H9 (cell line): ENCODE results near the gene KCTD2. TPM values are rescaled to one million over a fixed set of nuclear protein-coding genes. Genes with fewer than 3 reads are reported as not detected.

Source experiments
- DNase-seq: peaks from one replicate; pipeline ENCODE4 v3.0.0-alpha.2; 2017
- H2AFZ ChIP-seq: one replicate; pipeline ENCODE4 v1.6.1; 2013; ENCODE audit warnings: mild to moderate bottlenecking, low read length, control low read depth, moderate library complexity
- H2AK5ac ChIP-seq: 2 replicates; pipeline ENCODE4 v1.6.1; 2013; ENCODE audit warnings: low read length, control low read depth, mixed read lengths; ENCODE audit not compliant: insufficient read length
- H2BK120ac ChIP-seq: one replicate; pipeline ENCODE4 v1.6.1; 2013; ENCODE audit warnings: low read depth, mild to moderate bottlenecking, low read length, control low read depth, inconsistent platforms; ENCODE audit not compliant: poor library complexity, severe bottlenecking
- H2BK12ac ChIP-seq: 2 replicates; pipeline ENCODE4 v1.6.1; 2013; ENCODE audit warnings: low read length, control low read depth, mixed read lengths, low read depth; ENCODE audit not compliant: insufficient read length
- H2BK15ac ChIP-seq: 2 replicates; pipeline ENCODE4 v1.6.1; 2013; ENCODE audit warnings: low read depth, low read length, control low read depth
- H2BK20ac ChIP-seq: one replicate; pipeline ENCODE4 v1.6.1; 2013; ENCODE audit warnings: low read depth, mild to moderate bottlenecking, low read length, control low read depth, inconsistent platforms; ENCODE audit not compliant: poor library complexity, severe bottlenecking
- H2BK5ac ChIP-seq: 2 replicates; pipeline ENCODE4 v1.6.1; 2013; ENCODE audit warnings: low read length, control low read depth, mixed read lengths; ENCODE audit not compliant: insufficient read length
- H3K14ac ChIP-seq: 2 replicates; pipeline ENCODE4 v1.6.1; 2013; ENCODE audit warnings: low read length, control low read depth; ENCODE audit not compliant: insufficient read depth
- H3K18ac ChIP-seq: 2 replicates; pipeline ENCODE4 v1.6.1; 2013; ENCODE audit warnings: low read depth, mild to moderate bottlenecking, mixed read lengths, low read length, control low read depth; ENCODE audit not compliant: insufficient read length
- H3K23ac ChIP-seq: 2 replicates; pipeline ENCODE4 v1.6.1; 2013; ENCODE audit warnings: low read length, control low read depth, mixed read lengths, low read depth; ENCODE audit not compliant: insufficient read length
- H3K23me2 ChIP-seq: 2 replicates; pipeline ENCODE4 v1.6.1; 2013; ENCODE audit warnings: low read depth, mild to moderate bottlenecking, mixed read lengths, low read length, control low read depth; ENCODE audit not compliant: insufficient read length, poor library complexity, severe bottlenecking
- H3K27ac ChIP-seq: 2 replicates; pipeline ENCODE4 v1.5.1; 2013; ENCODE audit warnings: low read length, control low read depth, mixed read lengths, low read depth; ENCODE audit not compliant: insufficient read length
- H3K27me3 ChIP-seq: 2 replicates; pipeline ENCODE4 v1.6.1; 2013; ENCODE audit warnings: low read length, control low read depth, inconsistent platforms; ENCODE audit not compliant: insufficient read depth
- H3K4ac ChIP-seq: 2 replicates; pipeline ENCODE4 v1.6.1; 2013; ENCODE audit warnings: low read depth, mild to moderate bottlenecking, control low read depth, inconsistent platforms, low read length, moderate library complexity
- H3K4me1 ChIP-seq: 2 replicates; pipeline ENCODE4 v1.6.1; 2013; ENCODE audit warnings: low read length, control low read depth, inconsistent platforms; ENCODE audit not compliant: insufficient read depth
- H3K4me2 ChIP-seq: 2 replicates; pipeline ENCODE4 v1.6.1; 2013; ENCODE audit warnings: low read length, control low read depth, mixed read lengths; ENCODE audit not compliant: insufficient read length, insufficient read depth
- H3K56ac ChIP-seq: 2 replicates; pipeline ENCODE4 v1.6.1; 2013; ENCODE audit warnings: low read depth, mild to moderate bottlenecking, mixed read lengths, low read length, control low read depth; ENCODE audit not compliant: insufficient read length
- H3K79me1 ChIP-seq: 2 replicates; pipeline ENCODE4 v1.6.1; 2013; ENCODE audit warnings: low read depth, mild to moderate bottlenecking, moderate library complexity, low read length, control low read depth, inconsistent platforms; ENCODE audit not compliant: insufficient read depth, poor library complexity, severe bottlenecking
- H3K79me2 ChIP-seq: 2 replicates; pipeline ENCODE4 v1.6.1; 2013; ENCODE audit warnings: low read length, control low read depth, inconsistent platforms; ENCODE audit not compliant: insufficient read depth
- H3K9ac ChIP-seq: 2 replicates; pipeline ENCODE4 v1.6.1; 2013; ENCODE audit warnings: low read length, control low read depth, mixed read lengths; ENCODE audit not compliant: insufficient read length; ENCODE audit errors: extremely low read depth
- H3K9me3 ChIP-seq: one replicate; pipeline ENCODE4 v1.6.1; 2013; ENCODE audit warnings: low read depth, low read length, inconsistent platforms; ENCODE audit not compliant: control insufficient read depth
- H3T11ph ChIP-seq: one replicate; pipeline ENCODE4 v1.6.1; 2013; ENCODE audit warnings: mild to moderate bottlenecking, low read length, control low read depth, inconsistent platforms
- H4K20me1 ChIP-seq: one replicate; pipeline ENCODE4 v1.6.1; 2013; ENCODE audit not compliant: control insufficient read depth, insufficient read length, insufficient read depth
- H4K5ac ChIP-seq: 2 replicates; pipeline ENCODE4 v1.6.1; 2013; ENCODE audit warnings: low read depth, mild to moderate bottlenecking, mixed read lengths, low read length, control low read depth; ENCODE audit not compliant: insufficient read length
- H4K8ac ChIP-seq: replicated peaks from 2 replicates; pipeline ENCODE4 v1.6.1; 2013; ENCODE audit warnings: low read length, control low read depth, mixed read lengths, low read depth; ENCODE audit not compliant: insufficient read length
- H4K91ac ChIP-seq: 2 replicates; pipeline ENCODE4 v1.6.1; 2013; ENCODE audit warnings: low read depth, mild to moderate bottlenecking, moderate library complexity, mixed read lengths, low read length, control low read depth; ENCODE audit not compliant: insufficient read length
- H3K27ac Mint-ChIP-seq, 3 experiments: 2 replicates in 2 of 3; 3 replicates in 1 of 3; pipeline ENCODE4 v1.8.0; 2020 to 2021; ENCODE audit warnings: mixed read lengths in 3 of 3, mild to moderate bottlenecking in 1 of 3, moderate library complexity in 1 of 3
- H3K27me3 Mint-ChIP-seq: 2 replicates; pipeline ENCODE4 v1.8.0; 2021; ENCODE audit warnings: low read depth, mild to moderate bottlenecking, moderate library complexity, mixed read lengths
- H3K36me3 Mint-ChIP-seq, 3 experiments: 2 replicates in 2 of 3; 3 replicates in 1 of 3; pipeline ENCODE4 v1.8.0; 2020 to 2021; ENCODE audit warnings: low read depth in 3 of 3, mixed read lengths in 3 of 3; ENCODE audit not compliant: insufficient read depth in 1 of 3
- H3K4me1 Mint-ChIP-seq, 2 experiments: 2 replicates each; pipeline ENCODE4 v1.8.0; 2020; ENCODE audit warnings: mixed read lengths in 2 of 2
- H3K4me3 Mint-ChIP-seq, 2 experiments: 2 replicates in 1 of 2; 3 replicates in 1 of 2; pipeline ENCODE4 v1.8.0; 2020 to 2021; ENCODE audit warnings: mild to moderate bottlenecking in 2 of 2, mixed read lengths in 2 of 2, moderate library complexity in 1 of 2
- H3K9me3 Mint-ChIP-seq, 2 experiments: 2 replicates in 1 of 2; 3 replicates in 1 of 2; pipeline ENCODE4 v1.8.0; 2020; ENCODE audit warnings: mild to moderate bottlenecking in 2 of 2, mixed read lengths in 2 of 2, moderate library complexity in 1 of 2
- CTCF ChIP-seq: fragments of 200-600 bp; sonication (generic); conservative IDR thresholded peaks from 3 replicates; pipeline ENCODE4 v1.8.0; 2021; ENCODE audit warnings: antibody characterized with exemption, mild to moderate bottlenecking
- WGBS: extraction: QIAGEN DNeasy Blood & Tissue Kit; methylation state at CpG from one replicate; pipeline ENCODE4 v1.1.7; 2013; ENCODE audit warnings: missing lambda C conversion rate, low lambda C conversion rate, mixed read lengths; ENCODE audit not compliant: insufficient read length; ENCODE audit errors: extremely low coverage; 5-methylcytosine and 5-hydroxymethylcytosine counted together
- total RNA-seq: library from RNA; stranded (reverse); gene quantifications from 2 replicates; pipeline ENCODE4 v1.2.1, GENCODE V29; 2021

KCTD2 gene
- total RNA-seq, 1 experiment from 2014 or later, result 40.1 TPM

- H3K4me3 Mint-ChIP-seq, result no peak overlapping the region
- no peak overlapping the region for H2BK15ac ChIP-seq
- peak; percentile 68 for DNase-seq
These were observed 18.0 kb downstream of the KCTD2 start for GRCh38 chr17:75064867-75065561.

More at GRCh38 chr17:75064867-75065561, 18.0 kb downstream of the KCTD2 start:
- Histone ChIP-seq H3K23ac (no peak overlapping the region), H3K27me3 (no peaks in the 10 kb centered on the region), H3K14ac (no peak overlapping the region), H3T11ph (no peak overlapping the region), H3K9ac (no peak overlapping the region), H3K23me2 (no peaks in the 10 kb centered on the region), H4K91ac (no peak overlapping the region), H2BK120ac (no peak overlapping the region), H3K18ac (no peak overlapping the region), H3K4me1 (no peaks in the 10 kb centered on the region), H3K79me2 (no peaks in the 10 kb centered on the region; the same call in 1 of the 2 replicates), H2BK12ac (no peak overlapping the region), H4K5ac (no peak overlapping the region), H3K9me3 (no peaks in the 10 kb centered on the region), H2AK5ac (no peak overlapping the region), H3K4ac (no peak overlapping the region), H2BK20ac (no peak overlapping the region), H2BK5ac (no peak overlapping the region), H2AFZ (no peak overlapping the region), H3K79me1 (no peaks in the 10 kb centered on the region), H3K4me2 (no peak overlapping the region), H4K8ac (no peak overlapping the region), H3K56ac (no peak overlapping the region), H4K20me1 (peaks cover 3% of the 10 kb centered on the region), H3K27ac (no peak overlapping the region)
- Mint-ChIP-seq H3K9me3 (no peaks in the 10 kb centered on the region), H3K27ac (peak overlapping the region in 1 of 3 experiments; percentile 30; a peak in 3 of 7 replicates), H3K36me3 (peaks cover 34 to 54% (median 51%) of the 10 kb centered on the region in 3 experiments), H3K4me1 (peaks cover 0 to 7% of the 10 kb centered on the region in 2 experiments; a peak in 2 of 4 replicates), H3K27me3 (no peaks in the 10 kb centered on the region; the same call in none of the 2 replicates)
- TF ChIP-seq CTCF, result peak; percentile 39
- WGBS, result no CpG with 5 or more reads among the region's 18 CpGs
